ENCODE measurements around the gene SIRT2. TPM values are rescaled to one million over a fixed set of nuclear protein-coding genes. Genes with fewer than 3 reads are reported as not detected.
A peak's percentile ranks its signal among the peaks of the same experiment; 100 is the strongest.

The SIRT2 gene
- total RNA-seq, 1 donor from 2014 or later, result 10.9 TPM

GRCh38 chr19:38836159-38836982 lies 63.0 kb downstream of the SIRT2 start:
- Histone ChIP-seq H3K27me3 (no peaks in the 10 kb centered on the region), H3K4me2 (no peak overlapping the region), H3K27ac (no peak overlapping the region), H3K9me3 (ENCODE audit: low read depth) (no peaks in the 10 kb centered on the region), H3K79me2 (ENCODE audit: low read depth) (peaks cover 11% of the 10 kb centered on the region), H3K36me3 (peaks cover 2% of the 10 kb centered on the region), H3F3A (ENCODE audit: low read depth) (peaks cover 92% of the 10 kb centered on the region), H4K20me1 (ENCODE audit: low read depth) (peaks cover 36% of the 10 kb centered on the region), H3K4me1 (peaks cover 3% of the 10 kb centered on the region), H3K4me3 (no peak overlapping the region), H2AFZ (replicated peaks) (no peak overlapping the region), H3K9ac (no peak overlapping the region)
- DNase-seq (ENCODE audit: low spot score), result no peak
- H3K36me3 Mint-ChIP-seq, result peaks cover 36% of the 10 kb centered on the region
- peaks cover 6% of the 10 kb centered on the region for H3K4me1 Mint-ChIP-seq
- TF ChIP-seq CTCF (IDR thresholded peaks at IDR 0.05) (no peak), EZH2 (IDR thresholded peaks at IDR 0.05) (no peak), EZH2phosphoT487 (IDR thresholded peaks at IDR 0.05) (no peak)
- no peak overlapping the region for H3K4me3 Mint-ChIP-seq
- peaks cover 6% of the 10 kb centered on the region for H3K27me3 Mint-ChIP-seq (ENCODE audit: insufficient read depth, low read depth)
- H3K27ac Mint-ChIP-seq, result no peak overlapping the region
- no peaks in the 10 kb centered on the region for H3K9me3 Mint-ChIP-seq

- Histone ChIP-seq H3K4me2 (no peak overlapping the region), H3K79me2 (ENCODE audit: low read depth) (peaks cover 10% of the 10 kb centered on the region), H3K9ac (no peak overlapping the region), H3K27ac (no peak overlapping the region), H3K4me1 (peaks cover 8% of the 10 kb centered on the region), H4K20me1 (ENCODE audit: low read depth) (peaks cover 19% of the 10 kb centered on the region), H3K27me3 (no peaks in the 10 kb centered on the region), H3F3A (ENCODE audit: low read depth) (peaks cover 74% of the 10 kb centered on the region), H3K36me3 (no peaks in the 10 kb centered on the region), H2AFZ (replicated peaks) (no peak overlapping the region), H3K9me3 (ENCODE audit: low read depth) (no peaks in the 10 kb centered on the region), H3K4me3 (no peak overlapping the region)
- peaks cover 34% of the 10 kb centered on the region for H3K36me3 Mint-ChIP-seq
- peaks cover 16% of the 10 kb centered on the region for H3K4me1 Mint-ChIP-seq
- H3K27me3 Mint-ChIP-seq (ENCODE audit: insufficient read depth, low read depth), result peaks cover 6% of the 10 kb centered on the region
- no peak for TF ChIP-seq EZH2phosphoT487 (IDR thresholded peaks at IDR 0.05)
- no peak for TF ChIP-seq CTCF (IDR thresholded peaks at IDR 0.05)
- TF ChIP-seq EZH2 (IDR thresholded peaks at IDR 0.05), result no peak
- no peak overlapping the region for H3K4me3 Mint-ChIP-seq
- H3K27ac Mint-ChIP-seq, result peak overlapping the region; percentile 37
- H3K9me3 Mint-ChIP-seq, result no peaks in the 10 kb centered on the region
- no peak for DNase-seq (ENCODE audit: low spot score)
Measured at GRCh38 chr19:38834590-38834989, 64.8 kb downstream of the SIRT2 start.

- no peak overlapping the region for H3K27ac Mint-ChIP-seq
- Histone ChIP-seq H3K79me2 (ENCODE audit: low read depth) (peaks cover 10% of the 10 kb centered on the region), H4K20me1 (ENCODE audit: low read depth) (peaks cover 14% of the 10 kb centered on the region), H3K27ac (no peak overlapping the region), H3F3A (ENCODE audit: low read depth) (peaks cover 69% of the 10 kb centered on the region), H2AFZ (replicated peaks) (no peak overlapping the region), H3K4me2 (no peak overlapping the region), H3K36me3 (no peaks in the 10 kb centered on the region), H3K9ac (no peak overlapping the region), H3K4me1 (peaks cover 8% of the 10 kb centered on the region), H3K9me3 (ENCODE audit: low read depth) (no peaks in the 10 kb centered on the region), H3K4me3 (no peak overlapping the region), H3K27me3 (no peaks in the 10 kb centered on the region)
- DNase-seq (ENCODE audit: low spot score), result no peak
- H3K27me3 Mint-ChIP-seq (ENCODE audit: insufficient read depth, low read depth), result peaks cover 6% of the 10 kb centered on the region
- H3K9me3 Mint-ChIP-seq, result no peaks in the 10 kb centered on the region
- peaks cover 29% of the 10 kb centered on the region for H3K36me3 Mint-ChIP-seq
- H3K4me1 Mint-ChIP-seq, result peaks cover 16% of the 10 kb centered on the region
- H3K4me3 Mint-ChIP-seq, result peak overlapping the region; percentile 50
- TF ChIP-seq EZH2 (IDR thresholded peaks at IDR 0.05) (no peak), EZH2phosphoT487 (IDR thresholded peaks at IDR 0.05) (no peak), CTCF (IDR thresholded peaks at IDR 0.05) (no peak)
Measured at GRCh38 chr19:38834104-38834490, 65.3 kb downstream of the SIRT2 start.

All from neural progenitor cell (in vitro differentiated cells).